Mammary epithelial cell (primary cell): ENCODE results near the gene SORCS2.

Experiments used
- CTCF ChIP-seq, 2 donors: IDR thresholded peaks in 1 of 2; conservative IDR thresholded peaks in 1 of 2; 2 replicates each; pipeline ENCODE4 v1.5.1; 2011 to 2012; ENCODE audit warnings: inconsistent platforms in 2 of 2, low read length in 2 of 2, mild to moderate bottlenecking in 2 of 2, control low read depth in 1 of 2, low read depth in 1 of 2; ENCODE audit not compliant: insufficient read depth in 1 of 2; ENCODE audit errors: extremely low read depth in 1 of 2
- EZH2 ChIP-seq: IDR thresholded peaks from 2 replicates; pipeline ENCODE4 v1.6.1; 2012; ENCODE audit warnings: low read length, inconsistent platforms, borderline replicate concordance

- TF ChIP-seq CTCF (conservative IDR thresholded peaks at IDR 0.05 in 1 of 2, IDR thresholded peaks at IDR 0.05 in 1 of 2; ENCODE audit: extremely low read depth in 1 of 2, insufficient read depth in 1 of 2, low read depth in 1 of 2, low read length in 2 of 2) (no peak), EZH2 (no peak)
These were observed 34.7 kb upstream of the SORCS2 start for GRCh38 chr4:7157666-7158065.
